Liver (tissue), 9 donors: ENCODE measurements around the gene MTM1. TPM values are rescaled to one million over a fixed set of nuclear protein-coding genes. Genes with fewer than 3 reads are reported as not detected.

ENCODE experiments used
- DNase-seq: peaks from one replicate; pipeline ENCODE4 v3.0.0-alpha.2; 2017; ENCODE audit warnings: low spot score
- H3K27ac ChIP-seq, 2 donors: one replicate each; pipeline ENCODE4 v1.7.0; 2013; ENCODE audit warnings: inconsistent platforms in 2 of 2, low read length in 2 of 2, control low read depth in 1 of 2, low read depth in 1 of 2, mild to moderate bottlenecking in 1 of 2
- H3K27me3 ChIP-seq, 4 donors: one replicate each; pipeline versions ENCODE4 v1.6.1 to v1.7.0; 2013; ENCODE audit warnings: low read length in 3 of 4, inconsistent platforms in 1 of 4, mild to moderate bottlenecking in 1 of 4, moderate library complexity in 1 of 4; ENCODE audit not compliant: control insufficient read depth in 4 of 4, insufficient read depth in 4 of 4
- H3K36me3 ChIP-seq, 4 donors: one replicate each; pipeline versions ENCODE4 v1.6.1 to v1.7.0; 2013; ENCODE audit warnings: low read length in 3 of 4, mild to moderate bottlenecking in 3 of 4, low read depth in 1 of 4, moderate library complexity in 1 of 4; ENCODE audit not compliant: control insufficient read depth in 4 of 4, insufficient read depth in 3 of 4
- H3K4me1 ChIP-seq, 4 donors: one replicate each; pipeline versions ENCODE4 v1.6.1 to v1.7.0; 2013; ENCODE audit warnings: low read length in 3 of 4, mild to moderate bottlenecking in 3 of 4, moderate library complexity in 1 of 4; ENCODE audit not compliant: control insufficient read depth in 4 of 4, insufficient read depth in 4 of 4
- H3K4me3 ChIP-seq, 3 donors: one replicate each; pipeline versions ENCODE4 v1.6.1 to v1.7.0; 2013; ENCODE audit warnings: low read length in 3 of 3, control low read depth in 1 of 3, low read depth in 1 of 3, mild to moderate bottlenecking in 1 of 3
- H3K9ac ChIP-seq, 2 donors: one replicate each; pipeline ENCODE4 v1.7.0; 2013; ENCODE audit warnings: low read length in 2 of 2, mild to moderate bottlenecking in 2 of 2, moderate library complexity in 2 of 2, control low read depth in 1 of 2, low read depth in 1 of 2
- H3K9me3 ChIP-seq, 4 donors: one replicate each; pipeline versions ENCODE4 v1.6.1 to v1.7.0; 2013; ENCODE audit warnings: low read length in 3 of 4; ENCODE audit not compliant: control insufficient read depth in 4 of 4
- EGR1 ChIP-seq, 2 donors: IDR thresholded peaks; 2 replicates each; pipeline ENCODE4 v1.6.1; 2016 to 2018; ENCODE audit warnings: antibody characterized with exemption in 2 of 2, low read depth in 2 of 2
- FOXA1 ChIP-seq: IDR thresholded peaks from 2 replicates; pipeline ENCODE4 v1.6.1; 2016; ENCODE audit warnings: antibody characterized with exemption
- FOXA2 ChIP-seq: IDR thresholded peaks from 2 replicates; pipeline ENCODE4 v1.6.1; 2016; ENCODE audit warnings: antibody characterized with exemption
- GABPA ChIP-seq, 2 donors: IDR thresholded peaks in 1 of 2; conservative IDR thresholded peaks in 1 of 2; 2 replicates each; pipeline ENCODE4 v1.6.1; 2016; ENCODE audit warnings: antibody characterized with exemption in 2 of 2, mild to moderate bottlenecking in 1 of 2, moderate library complexity in 1 of 2
- HNF4A ChIP-seq, 2 donors: conservative IDR thresholded peaks; 2 replicates each; pipeline ENCODE4 v1.6.1; 2016; ENCODE audit warnings: antibody characterized with exemption in 2 of 2, mild to moderate bottlenecking in 2 of 2
- HNF4G ChIP-seq: IDR thresholded peaks from 2 replicates; pipeline ENCODE4 v1.6.1; 2016; ENCODE audit warnings: antibody characterized with exemption
- JUND ChIP-seq, 2 donors: IDR thresholded peaks; 2 replicates each; pipeline ENCODE4 v1.6.1; 2016; ENCODE audit warnings: antibody characterized with exemption in 2 of 2
- NR2F2 ChIP-seq: IDR thresholded peaks from 2 replicates; pipeline ENCODE4 v1.6.1; 2016; ENCODE audit warnings: antibody characterized with exemption
- RXRA ChIP-seq, 2 donors: IDR thresholded peaks; 2 replicates each; pipeline ENCODE4 v1.6.1; 2017 to 2018; ENCODE audit warnings: antibody characterized with exemption in 2 of 2, mild to moderate bottlenecking in 1 of 2
- SP1 ChIP-seq: IDR thresholded peaks from 2 replicates; pipeline ENCODE4 v1.6.1; 2018; ENCODE audit warnings: antibody characterized with exemption, mild to moderate bottlenecking
- TAF1 ChIP-seq: conservative IDR thresholded peaks from 2 replicates; pipeline ENCODE4 v1.6.1; 2016; ENCODE audit warnings: antibody characterized with exemption, mild to moderate bottlenecking
- YY1 ChIP-seq: IDR thresholded peaks from 2 replicates; pipeline ENCODE4 v1.6.1; 2016; ENCODE audit warnings: antibody characterized with exemption, mild to moderate bottlenecking
- WGBS: extraction: QIAGEN DNeasy Blood & Tissue Kit; methylation state at CpG from one replicate; pipeline ENCODE4 v1.1.7; 2013; 5-methylcytosine and 5-hydroxymethylcytosine counted together
- polyA plus RNA-seq, 2 donors: library from polyadenylated mRNA; stranded (reverse) in 1 of 2; unstranded in 1 of 2; fragments of 200-250 nt in 1 of 2; fragments of >200 nt in 1 of 2; fragmentation: Nextera tagmentation in 1 of 2; extraction: Ambion mirVana in 1 of 2; gene quantifications; one replicate each; pipeline versions ENCODE4 v1.2.1 to v1.2.3, GENCODE V29; 2013 to 2015
- total RNA-seq, 2 donors: library from RNA; depleted of rRNA; stranded (reverse); fragments of >200 nt; gene quantifications; one replicate each; pipeline ENCODE4 v1.2.3, GENCODE V29; 2014
- TF ChIP-seq, protein P1 (sequence below): IDR thresholded peaks from 2 replicates; pipeline ENCODE4 v1.6.1; 2016; ENCODE audit warnings: antibody characterized with exemption
- TF ChIP-seq, protein P2 (sequence below): fragments of 150-350 bp; IDR thresholded peaks from 2 replicates; pipeline ENCODE4 v1.5.1; 2017; ENCODE audit warnings: improper control_type of control experiment, low read depth, low read length; ENCODE audit not compliant: missing input control
- TF ChIP-seq, protein P3 (sequence below): IDR thresholded peaks from 2 replicates; pipeline ENCODE4 v1.6.1; 2016; ENCODE audit warnings: antibody characterized with exemption, mild to moderate bottlenecking
- TF ChIP-seq, protein P4 (sequence below): IDR thresholded peaks from 2 replicates; pipeline ENCODE4 v1.6.1; 2016; ENCODE audit warnings: antibody characterized with exemption
- TF ChIP-seq, protein P5 (sequence below): IDR thresholded peaks from 2 replicates; pipeline ENCODE4 v1.6.1; 2016; ENCODE audit warnings: antibody characterized with exemption
- donor health status: healthy.
- donor health status: healthy.
- donor health status: healthy.
- donor health status: healthy.
- donor health status: healthy.

The MTM1 gene
- total and polyA plus RNA-seq, 4 donors = 5.9 to 21.2 (median 11.4) TPM

DNA sequence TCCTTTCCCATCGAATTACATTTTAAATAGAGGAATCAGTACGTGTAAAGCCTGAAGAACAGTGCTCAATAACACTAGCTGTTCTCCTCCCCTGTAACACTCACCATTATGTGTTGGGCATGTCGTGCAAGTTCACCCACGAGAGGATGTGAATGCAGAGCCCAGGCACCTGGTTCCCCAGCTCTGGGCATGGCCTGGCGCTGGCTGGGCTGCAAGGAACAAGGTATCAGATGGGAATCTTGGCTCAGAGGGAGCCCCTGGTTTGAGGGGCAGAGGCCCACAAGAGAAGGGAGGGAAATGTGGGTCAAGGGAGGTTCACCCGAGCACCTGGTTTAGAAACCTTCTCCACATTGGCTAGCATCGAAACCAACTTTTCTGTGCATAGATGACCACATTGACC lies 41.7 kb upstream of the MTM1 start (continued):
- no peak for TF ChIP-seq GABPA (IDR thresholded peaks at IDR 0.05 in 1 of 2, conservative IDR thresholded peaks at IDR 0.05 in 1 of 2)
- no peak for TF ChIP-seq FOXA2

DNA sequence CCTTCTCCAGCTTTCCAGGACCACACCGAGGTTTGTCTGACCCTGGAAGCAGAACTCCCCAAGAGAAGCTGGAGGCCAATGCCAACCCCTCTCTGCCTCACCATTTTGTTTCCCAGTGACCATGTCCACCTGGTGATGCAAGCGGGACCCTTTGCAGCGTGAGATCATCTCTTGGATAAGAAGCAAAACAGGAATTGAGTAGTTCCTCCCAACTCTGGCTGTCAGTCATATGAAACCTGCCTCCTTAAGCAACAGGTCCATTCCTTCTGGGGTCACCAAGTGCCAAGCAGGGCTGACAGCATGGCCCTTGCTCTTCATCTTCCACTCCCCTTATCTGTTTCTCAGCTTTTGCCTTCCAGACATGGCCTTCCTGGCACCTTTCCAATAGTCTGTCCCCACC lies 41.3 kb upstream of the MTM1 start:
- Histone ChIP-seq H3K27ac (no peak overlapping the region), H3K4me3 (no peak overlapping the region), H3K27me3 (no peaks in the 10 kb centered on the region), H3K9me3 (no peaks in the 10 kb centered on the region), H3K9ac (no peak overlapping the region), H3K4me1 (peaks cover 0 to 7% (median 3%) of the 10 kb centered on the region in 4 donors), H3K36me3 (no peaks in the 10 kb centered on the region)
- WGBS = 76% methylated on average over 3 of the region's 3 CpGs
- TF ChIP-seq FOXA1 = no peak
- no peak for TF ChIP-seq RXRA (IDR thresholded peaks at IDR 0.05)
- no peak for TF ChIP-seq GABPA (IDR thresholded peaks at IDR 0.05 in 1 of 2, conservative IDR thresholded peaks at IDR 0.05 in 1 of 2)
- no peak for TF ChIP-seq YY1
- no peak for TF ChIP-seq JUND (IDR thresholded peaks at IDR 0.05)
- TF ChIP-seq FOXA2 = no peak
- no peak for TF ChIP-seq SP1
- TF ChIP-seq, protein P1, sequence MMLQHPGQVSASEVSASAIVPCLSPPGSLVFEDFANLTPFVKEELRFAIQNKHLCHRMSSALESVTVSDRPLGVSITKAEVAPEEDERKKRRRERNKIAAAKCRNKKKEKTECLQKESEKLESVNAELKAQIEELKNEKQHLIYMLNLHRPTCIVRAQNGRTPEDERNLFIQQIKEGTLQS = no peak
- no peak for DNase-seq

DNA sequence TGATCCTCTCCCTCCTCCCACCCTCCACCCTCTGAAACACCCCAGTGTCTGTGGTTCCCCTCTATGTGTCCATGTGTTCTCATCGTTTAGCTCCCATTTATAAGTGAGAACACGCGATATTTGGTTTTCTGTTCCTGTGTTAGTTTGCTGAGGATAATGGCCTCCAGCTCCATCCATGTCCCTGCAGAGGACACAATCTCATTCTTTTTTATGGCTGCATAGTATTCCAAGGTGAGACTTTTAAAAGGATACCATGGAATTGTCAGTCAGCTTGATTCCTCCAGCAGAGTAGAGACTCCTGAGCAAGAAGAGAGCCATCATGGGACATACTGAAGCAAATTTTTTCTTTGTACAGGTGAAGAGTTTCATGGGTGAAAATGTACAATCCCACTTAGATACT lies 38.8 kb upstream of the MTM1 start:
- H3K9ac ChIP-seq = no peak overlapping the region
- no peak overlapping the region for H3K4me3 ChIP-seq
- no peak for DNase-seq
- H3K27me3 ChIP-seq = no peaks in the 10 kb centered on the region
- peaks cover 0 to 7% (median 3%) of the 10 kb centered on the region in 4 donors for H3K4me1 ChIP-seq
- 95% methylated on average over 3 of the region's 3 CpGs for WGBS
- peaks cover 0 to 2% (median 0%) of the 10 kb centered on the region in 4 donors for H3K9me3 ChIP-seq
- no peaks in the 10 kb centered on the region for H3K36me3 ChIP-seq
- TF ChIP-seq, protein P2, sequence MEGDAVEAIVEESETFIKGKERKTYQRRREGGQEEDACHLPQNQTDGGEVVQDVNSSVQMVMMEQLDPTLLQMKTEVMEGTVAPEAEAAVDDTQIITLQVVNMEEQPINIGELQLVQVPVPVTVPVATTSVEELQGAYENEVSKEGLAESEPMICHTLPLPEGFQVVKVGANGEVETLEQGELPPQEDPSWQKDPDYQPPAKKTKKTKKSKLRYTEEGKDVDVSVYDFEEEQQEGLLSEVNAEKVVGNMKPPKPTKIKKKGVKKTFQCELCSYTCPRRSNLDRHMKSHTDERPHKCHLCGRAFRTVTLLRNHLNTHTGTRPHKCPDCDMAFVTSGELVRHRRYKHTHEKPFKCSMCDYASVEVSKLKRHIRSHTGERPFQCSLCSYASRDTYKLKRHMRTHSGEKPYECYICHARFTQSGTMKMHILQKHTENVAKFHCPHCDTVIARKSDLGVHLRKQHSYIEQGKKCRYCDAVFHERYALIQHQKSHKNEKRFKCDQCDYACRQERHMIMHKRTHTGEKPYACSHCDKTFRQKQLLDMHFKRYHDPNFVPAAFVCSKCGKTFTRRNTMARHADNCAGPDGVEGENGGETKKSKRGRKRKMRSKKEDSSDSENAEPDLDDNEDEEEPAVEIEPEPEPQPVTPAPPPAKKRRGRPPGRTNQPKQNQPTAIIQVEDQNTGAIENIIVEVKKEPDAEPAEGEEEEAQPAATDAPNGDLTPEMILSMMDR = no peak
- TF ChIP-seq NR2F2 (no peak), SP1 (no peak), HNF4A (conservative IDR thresholded peaks at IDR 0.05) (no peak), TAF1 (no peak), GABPA (IDR thresholded peaks at IDR 0.05 in 1 of 2, conservative IDR thresholded peaks at IDR 0.05 in 1 of 2) (no peak), RXRA (IDR thresholded peaks at IDR 0.05) (no peak), HNF4G (no peak), FOXA1 (no peak), YY1 (no peak), EGR1 (IDR thresholded peaks at IDR 0.05; ENCODE audit: low read depth in 2 of 2) (no peak), JUND (IDR thresholded peaks at IDR 0.05) (no peak)
- TF ChIP-seq, protein P3, sequence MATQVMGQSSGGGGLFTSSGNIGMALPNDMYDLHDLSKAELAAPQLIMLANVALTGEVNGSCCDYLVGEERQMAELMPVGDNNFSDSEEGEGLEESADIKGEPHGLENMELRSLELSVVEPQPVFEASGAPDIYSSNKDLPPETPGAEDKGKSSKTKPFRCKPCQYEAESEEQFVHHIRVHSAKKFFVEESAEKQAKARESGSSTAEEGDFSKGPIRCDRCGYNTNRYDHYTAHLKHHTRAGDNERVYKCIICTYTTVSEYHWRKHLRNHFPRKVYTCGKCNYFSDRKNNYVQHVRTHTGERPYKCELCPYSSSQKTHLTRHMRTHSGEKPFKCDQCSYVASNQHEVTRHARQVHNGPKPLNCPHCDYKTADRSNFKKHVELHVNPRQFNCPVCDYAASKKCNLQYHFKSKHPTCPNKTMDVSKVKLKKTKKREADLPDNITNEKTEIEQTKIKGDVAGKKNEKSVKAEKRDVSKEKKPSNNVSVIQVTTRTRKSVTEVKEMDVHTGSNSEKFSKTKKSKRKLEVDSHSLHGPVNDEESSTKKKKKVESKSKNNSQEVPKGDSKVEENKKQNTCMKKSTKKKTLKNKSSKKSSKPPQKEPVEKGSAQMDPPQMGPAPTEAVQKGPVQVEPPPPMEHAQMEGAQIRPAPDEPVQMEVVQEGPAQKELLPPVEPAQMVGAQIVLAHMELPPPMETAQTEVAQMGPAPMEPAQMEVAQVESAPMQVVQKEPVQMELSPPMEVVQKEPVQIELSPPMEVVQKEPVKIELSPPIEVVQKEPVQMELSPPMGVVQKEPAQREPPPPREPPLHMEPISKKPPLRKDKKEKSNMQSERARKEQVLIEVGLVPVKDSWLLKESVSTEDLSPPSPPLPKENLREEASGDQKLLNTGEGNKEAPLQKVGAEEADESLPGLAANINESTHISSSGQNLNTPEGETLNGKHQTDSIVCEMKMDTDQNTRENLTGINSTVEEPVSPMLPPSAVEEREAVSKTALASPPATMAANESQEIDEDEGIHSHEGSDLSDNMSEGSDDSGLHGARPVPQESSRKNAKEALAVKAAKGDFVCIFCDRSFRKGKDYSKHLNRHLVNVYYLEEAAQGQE = no peak
- TF ChIP-seq, protein P4, sequence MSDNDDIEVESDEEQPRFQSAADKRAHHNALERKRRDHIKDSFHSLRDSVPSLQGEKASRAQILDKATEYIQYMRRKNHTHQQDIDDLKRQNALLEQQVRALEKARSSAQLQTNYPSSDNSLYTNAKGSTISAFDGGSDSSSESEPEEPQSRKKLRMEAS = no peak
- TF ChIP-seq, protein P5, sequence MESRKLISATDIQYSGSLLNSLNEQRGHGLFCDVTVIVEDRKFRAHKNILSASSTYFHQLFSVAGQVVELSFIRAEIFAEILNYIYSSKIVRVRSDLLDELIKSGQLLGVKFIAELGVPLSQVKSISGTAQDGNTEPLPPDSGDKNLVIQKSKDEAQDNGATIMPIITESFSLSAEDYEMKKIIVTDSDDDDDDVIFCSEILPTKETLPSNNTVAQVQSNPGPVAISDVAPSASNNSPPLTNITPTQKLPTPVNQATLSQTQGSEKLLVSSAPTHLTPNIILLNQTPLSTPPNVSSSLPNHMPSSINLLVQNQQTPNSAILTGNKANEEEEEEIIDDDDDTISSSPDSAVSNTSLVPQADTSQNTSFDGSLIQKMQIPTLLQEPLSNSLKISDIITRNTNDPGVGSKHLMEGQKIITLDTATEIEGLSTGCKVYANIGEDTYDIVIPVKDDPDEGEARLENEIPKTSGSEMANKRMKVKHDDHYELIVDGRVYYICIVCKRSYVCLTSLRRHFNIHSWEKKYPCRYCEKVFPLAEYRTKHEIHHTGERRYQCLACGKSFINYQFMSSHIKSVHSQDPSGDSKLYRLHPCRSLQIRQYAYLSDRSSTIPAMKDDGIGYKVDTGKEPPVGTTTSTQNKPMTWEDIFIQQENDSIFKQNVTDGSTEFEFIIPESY = no peak
- no peak overlapping the region for H3K27ac ChIP-seq
